SK-N-MC (cell line): ENCODE data around the gene RIPK3.

Experiments
- EZH2 ChIP-seq: fragments of 200-600 bp; sonication (generic); IDR thresholded peaks from one replicate; pipeline ENCODE4 v1.6.1; 2017; ENCODE audit warnings: antibody characterized with exemption
- FOXP2 ChIP-seq: optimal IDR thresholded peaks from 2 replicates; pipeline ENCODE3; 2011; ENCODE audit warnings: mild to moderate bottlenecking, moderate library complexity; ENCODE audit not compliant: insufficient read depth; ENCODE audit errors: extremely low read length, control extremely low read depth

DNA sequence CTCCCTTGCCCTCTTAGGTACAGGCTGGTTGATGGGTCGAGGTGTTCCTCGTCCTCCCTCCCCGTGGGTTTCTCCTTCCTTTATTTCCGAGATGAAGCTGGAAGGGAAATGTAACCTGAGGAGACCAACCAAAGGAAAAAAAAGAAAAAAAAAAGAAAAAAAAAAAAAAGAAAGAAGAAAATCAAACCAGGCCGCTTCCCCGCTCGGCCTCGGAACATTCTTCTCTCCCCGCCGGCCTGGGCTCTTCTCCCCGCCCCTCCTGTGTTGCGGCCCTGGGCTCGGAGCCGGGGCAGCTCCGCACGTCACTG lies 26.6 kb upstream of the RIPK3 start:
- TF ChIP-seq EZH2: no peak
- no peak for TF ChIP-seq FOXP2
